ENCODE results near the gene LILRA6.
"Not testable (repeated sequence)": the region's sequence is repeated elsewhere in the genome, so short reads cannot be mapped to it uniquely, and the experiment has no call there.

- TF ChIP-seq, protein P1, sequence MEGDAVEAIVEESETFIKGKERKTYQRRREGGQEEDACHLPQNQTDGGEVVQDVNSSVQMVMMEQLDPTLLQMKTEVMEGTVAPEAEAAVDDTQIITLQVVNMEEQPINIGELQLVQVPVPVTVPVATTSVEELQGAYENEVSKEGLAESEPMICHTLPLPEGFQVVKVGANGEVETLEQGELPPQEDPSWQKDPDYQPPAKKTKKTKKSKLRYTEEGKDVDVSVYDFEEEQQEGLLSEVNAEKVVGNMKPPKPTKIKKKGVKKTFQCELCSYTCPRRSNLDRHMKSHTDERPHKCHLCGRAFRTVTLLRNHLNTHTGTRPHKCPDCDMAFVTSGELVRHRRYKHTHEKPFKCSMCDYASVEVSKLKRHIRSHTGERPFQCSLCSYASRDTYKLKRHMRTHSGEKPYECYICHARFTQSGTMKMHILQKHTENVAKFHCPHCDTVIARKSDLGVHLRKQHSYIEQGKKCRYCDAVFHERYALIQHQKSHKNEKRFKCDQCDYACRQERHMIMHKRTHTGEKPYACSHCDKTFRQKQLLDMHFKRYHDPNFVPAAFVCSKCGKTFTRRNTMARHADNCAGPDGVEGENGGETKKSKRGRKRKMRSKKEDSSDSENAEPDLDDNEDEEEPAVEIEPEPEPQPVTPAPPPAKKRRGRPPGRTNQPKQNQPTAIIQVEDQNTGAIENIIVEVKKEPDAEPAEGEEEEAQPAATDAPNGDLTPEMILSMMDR (IDR thresholded peaks at IDR 0.05 in 2 of 3, conservative IDR thresholded peaks at IDR 0.05 in 1 of 3; ENCODE audit: borderline replicate concordance in 1 of 3, insufficient read depth in 1 of 3, low read depth in 2 of 3, low read length in 2 of 3): not testable (repeated sequence)
- TF ChIP-seq POLR2A (IDR thresholded peaks at IDR 0.05; ENCODE audit: borderline replicate concordance, extremely low read depth, insufficient read depth, insufficient read length); EZH2phosphoT487 (IDR thresholded peaks at IDR 0.05; ENCODE audit: borderline replicate concordance); EGR1 (IDR thresholded peaks at IDR 0.05; ENCODE audit: low read depth); EZH2 (IDR thresholded peaks at IDR 0.05); SIN3A (IDR thresholded peaks at IDR 0.05; ENCODE audit: low read depth); ZNF274 (IDR thresholded peaks at IDR 0.05; ENCODE audit: low read depth, low read length); SRF (IDR thresholded peaks at IDR 0.05; ENCODE audit: low read depth): not testable (repeated sequence)
Observed at GRCh38 chr19:54278571-54279195, 36.1 kb upstream of the LILRA6 start.

Data from HCT116 (cell line).